Neuronal stem cell (in vitro differentiated cells): Measurements from ENCODE around the gene AQP2.

ENCODE experiments used
- DNase-seq: peaks from one replicate; pipeline ENCODE4 v3.0.0-alpha.2; 2013; ENCODE audit warnings: low spot score
- H2AFZ ChIP-seq: one replicate; pipeline ENCODE4 v1.6.1; 2013; ENCODE audit warnings: mild to moderate bottlenecking, low read length, inconsistent platforms
- H2AK5ac ChIP-seq: 2 replicates; pipeline ENCODE4 v1.6.1; 2013; ENCODE audit warnings: low read depth, mild to moderate bottlenecking, inconsistent platforms, low read length, moderate library complexity, mixed read lengths
- H2BK120ac ChIP-seq: 2 replicates; pipeline ENCODE4 v1.6.1; 2013; ENCODE audit warnings: low read depth, mild to moderate bottlenecking, inconsistent platforms, low read length, moderate library complexity, mixed read lengths
- H2BK12ac ChIP-seq: one replicate; pipeline ENCODE4 v1.6.1; 2013; ENCODE audit warnings: low read length, inconsistent platforms
- H2BK15ac ChIP-seq: 2 replicates; pipeline ENCODE4 v1.6.1; 2013; ENCODE audit warnings: mild to moderate bottlenecking, low read length, inconsistent platforms, mixed read lengths
- H2BK5ac ChIP-seq: one replicate; pipeline ENCODE4 v1.6.1; 2013; ENCODE audit warnings: inconsistent platforms, mild to moderate bottlenecking, low read length, moderate library complexity
- H3K14ac ChIP-seq: one replicate; pipeline ENCODE4 v1.6.1; 2013; ENCODE audit warnings: low read length, inconsistent platforms
- H3K18ac ChIP-seq: 2 replicates; pipeline ENCODE4 v1.6.1; 2013; ENCODE audit warnings: low read length, inconsistent platforms
- H3K23ac ChIP-seq: 2 replicates; pipeline ENCODE4 v1.6.1; 2013; ENCODE audit warnings: low read depth, mild to moderate bottlenecking, mixed read lengths, low read length, inconsistent platforms; ENCODE audit not compliant: poor library complexity
- H3K27ac ChIP-seq: replicated peaks from 3 replicates; pipeline ENCODE4 v1.5.1; 2013; ENCODE audit warnings: low read length, inconsistent platforms
- H3K27me3 ChIP-seq, 3 experiments: 2 replicates each; pipeline ENCODE4 v1.6.1; 2013; ENCODE audit warnings: low read length in 3 of 3, mild to moderate bottlenecking in 2 of 3, inconsistent platforms in 1 of 3, low read depth in 1 of 3, mixed read lengths in 1 of 3, moderate library complexity in 1 of 3; ENCODE audit not compliant: control insufficient read depth in 3 of 3, insufficient read depth in 3 of 3
- H3K36me3 ChIP-seq, 2 donors: replicated peaks in 1 of 2; 2 replicates each; pipeline ENCODE4 v1.6.1; 2013; ENCODE audit warnings: low read length in 2 of 2; ENCODE audit not compliant: control insufficient read depth in 2 of 2, insufficient read depth in 2 of 2
- H3K4ac ChIP-seq: 2 replicates; pipeline ENCODE4 v1.6.1; 2013; ENCODE audit warnings: inconsistent platforms, mild to moderate bottlenecking, low read length, moderate library complexity
- H3K4me1 ChIP-seq, 2 donors: 1 replicate in 1 of 2; 2 replicates in 1 of 2; pipeline ENCODE4 v1.6.1; 2013; ENCODE audit warnings: low read length in 2 of 2, low read depth in 1 of 2; ENCODE audit not compliant: control insufficient read depth in 2 of 2, insufficient read depth in 1 of 2
- H3K4me2 ChIP-seq: one replicate; pipeline ENCODE4 v1.6.1; 2013; ENCODE audit warnings: mild to moderate bottlenecking, low read length, inconsistent platforms; ENCODE audit not compliant: insufficient read depth, poor library complexity, severe bottlenecking
- H3K4me3 ChIP-seq, 2 donors: 2 replicates each; pipeline ENCODE4 v1.5.1; 2013; ENCODE audit warnings: low read length in 2 of 2, mild to moderate bottlenecking in 2 of 2, inconsistent platforms in 1 of 2, moderate library complexity in 1 of 2
- H3K79me1 ChIP-seq: one replicate; pipeline ENCODE4 v1.6.1; 2013; ENCODE audit warnings: low read depth, mild to moderate bottlenecking, inconsistent platforms, low read length, moderate library complexity
- H3K9ac ChIP-seq: one replicate; pipeline ENCODE4 v1.6.1; 2013; ENCODE audit warnings: mild to moderate bottlenecking, low read depth, low read length, inconsistent platforms; ENCODE audit not compliant: poor library complexity
- H3K9me3 ChIP-seq, 2 donors: replicated peaks in 1 of 2; 2 replicates each; pipeline versions ENCODE3 to v1.6.1; 2013; ENCODE audit warnings: low read length in 2 of 2, mild to moderate bottlenecking in 2 of 2, inconsistent platforms in 1 of 2, low read depth in 1 of 2, mixed read lengths in 1 of 2, moderate library complexity in 1 of 2; ENCODE audit not compliant: control insufficient read depth in 2 of 2, insufficient read depth in 1 of 2
- H4K8ac ChIP-seq: one replicate; pipeline ENCODE4 v1.6.1; 2013; ENCODE audit warnings: low read depth, mild to moderate bottlenecking, inconsistent platforms, low read length, moderate library complexity
- H4K91ac ChIP-seq: one replicate; pipeline ENCODE4 v1.6.1; 2013; ENCODE audit warnings: low read length, low read depth, mild to moderate bottlenecking, inconsistent platforms; ENCODE audit not compliant: poor library complexity
- WGBS, 2 donors: extraction: QIAGEN DNeasy Blood & Tissue Kit; methylation state at CpG; one replicate each; pipeline ENCODE4 v1.1.7; 2013; ENCODE audit warnings: missing lambda C conversion rate in 2 of 2, mixed read lengths in 1 of 2; ENCODE audit not compliant: insufficient read length in 2 of 2, insufficient replicate concordance in 1 of 2; ENCODE audit errors: extremely low coverage in 2 of 2; 5-methylcytosine and 5-hydroxymethylcytosine counted together

AQP2 gene

GRCh38 chr12:49949866-49950265 is 671 bp upstream of the AQP2 start:
- no peak overlapping the region for H3K18ac ChIP-seq
- no peak overlapping the region for H2BK120ac ChIP-seq
- no peaks in the 10 kb centered on the region for H3K36me3 ChIP-seq
- no peak overlapping the region for H2AK5ac ChIP-seq
- no peaks in the 10 kb centered on the region for H3K9me3 ChIP-seq
- H4K8ac ChIP-seq, result no peak overlapping the region
- no peak overlapping the region for H4K91ac ChIP-seq
- H2AFZ ChIP-seq, result no peak overlapping the region
- no peak overlapping the region for H3K9ac ChIP-seq
- H3K79me1 ChIP-seq, result no peaks in the 10 kb centered on the region
- no peak overlapping the region for H3K27ac ChIP-seq
- no peak overlapping the region for H3K23ac ChIP-seq
- H2BK12ac ChIP-seq, result no peak overlapping the region
- no peak overlapping the region for H3K4me3 ChIP-seq
- WGBS, 2 donors, result no CpG with 5 or more reads among the region's 3 CpGs
- H3K4me2 ChIP-seq, result no peak overlapping the region
- no peak overlapping the region for H3K4ac ChIP-seq
- DNase-seq, result no peak
- no peak overlapping the region for H3K14ac ChIP-seq
- H2BK15ac ChIP-seq, result no peak overlapping the region
- peaks cover 2 to 3% of the 10 kb centered on the region in 2 donors for H3K4me1 ChIP-seq
- H3K27me3 ChIP-seq, result peaks cover 0 to 55% (median 7%) of the 10 kb centered on the region in 3 experiments
- no peak overlapping the region for H2BK5ac ChIP-seq

- Histone ChIP-seq H3K23ac (no peak overlapping the region), H3K36me3 (no peaks in the 10 kb centered on the region), H3K27me3 (peaks cover 0 to 40% (median 22%) of the 10 kb centered on the region in 3 experiments), H4K91ac (no peak overlapping the region), H2BK12ac (peak overlapping the region; percentile 82), H3K4me1 (peaks cover 0 to 8% of the 10 kb centered on the region in 2 donors), H3K14ac (no peak overlapping the region), H2BK5ac (peak overlapping the region; percentile 76), H4K8ac (no peak overlapping the region), H3K18ac (peak overlapping the region; percentile 41), H3K4me3 (no peak overlapping the region), H3K4ac (no peak overlapping the region), H2BK15ac (no peak overlapping the region), H3K79me1 (no peaks in the 10 kb centered on the region), H3K4me2 (no peak overlapping the region), H2BK120ac (no peak overlapping the region), H3K27ac (no peak overlapping the region), H2AFZ (no peak overlapping the region), H2AK5ac (peak overlapping the region; percentile 83), H3K9me3 (no peaks in the 10 kb centered on the region), H3K9ac (no peak overlapping the region)
- WGBS, 2 donors, result no CpG with 5 or more reads among the region's 14 CpGs
- DNase-seq, result no peak
Observed at GRCh38 chr12:49951411-49952240, 1.1 kb downstream of the AQP2 start.

DNA sequence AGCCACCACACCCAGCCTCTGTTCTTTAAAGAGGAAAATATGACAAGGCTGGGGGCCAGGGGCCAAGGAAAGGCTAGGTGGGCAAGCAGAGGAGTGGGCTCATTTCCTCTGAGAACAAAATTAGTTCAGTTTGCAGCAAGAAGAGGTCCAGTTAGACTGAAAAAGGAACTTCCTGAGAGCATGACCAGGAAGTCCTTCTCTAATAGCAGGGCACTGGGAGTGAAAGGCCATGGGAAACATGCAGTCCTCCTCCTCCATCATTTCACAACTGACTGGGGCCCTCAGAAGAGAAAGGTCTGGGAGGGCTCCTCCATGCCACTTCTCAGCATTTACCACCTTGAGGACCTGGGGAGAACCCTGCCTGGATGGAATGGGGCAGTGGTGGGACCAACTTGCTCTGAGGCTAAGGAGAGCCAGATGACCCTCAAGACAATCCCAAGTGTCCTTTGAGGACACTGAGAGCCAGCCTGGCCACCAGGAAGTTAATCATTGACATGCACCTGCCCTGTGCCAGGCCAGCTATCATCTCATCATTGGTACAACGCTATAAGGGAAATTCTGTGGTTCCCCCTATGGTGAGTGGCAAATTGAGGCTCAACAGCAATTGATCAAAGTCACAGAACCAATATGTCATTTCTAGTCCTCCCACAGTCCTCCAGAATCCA is 2.0 kb downstream of the AQP2 start:
- H2AK5ac ChIP-seq, result no peak overlapping the region
- no peak overlapping the region for H3K9ac ChIP-seq
- no peak overlapping the region for H2BK120ac ChIP-seq
- no peak overlapping the region for H3K14ac ChIP-seq
- DNase-seq, result no peak
- H3K79me1 ChIP-seq, result no peaks in the 10 kb centered on the region
- no peak overlapping the region for H4K8ac ChIP-seq
- no peak overlapping the region for H2BK5ac ChIP-seq
- H2BK12ac ChIP-seq, result no peak overlapping the region
- no peaks in the 10 kb centered on the region for H3K9me3 ChIP-seq
- no peak overlapping the region for H2BK15ac ChIP-seq
- WGBS, 2 donors, result no CpG with 5 or more reads among the region's 1 CpG
- H3K18ac ChIP-seq, result peak overlapping the region; percentile 8
- H3K23ac ChIP-seq, result no peak overlapping the region
- H3K4ac ChIP-seq, result no peak overlapping the region
- no peak overlapping the region for H2AFZ ChIP-seq
- H3K4me2 ChIP-seq, result no peak overlapping the region
- peaks cover 0 to 35% (median 25%) of the 10 kb centered on the region in 3 experiments for H3K27me3 ChIP-seq
- no peak overlapping the region for H3K4me3 ChIP-seq
- H3K4me1 ChIP-seq, result peaks cover 0 to 9% of the 10 kb centered on the region in 2 donors
- no peak overlapping the region for H4K91ac ChIP-seq
- H3K27ac ChIP-seq, result no peak overlapping the region
- no peaks in the 10 kb centered on the region for H3K36me3 ChIP-seq

- no CpG with 5 or more reads among the region's 4 CpGs for WGBS, 2 donors
- Histone ChIP-seq H3K4me1 (peaks cover 0 to 9% of the 10 kb centered on the region in 2 donors), H3K79me1 (no peaks in the 10 kb centered on the region), H3K9me3 (no peaks in the 10 kb centered on the region), H4K91ac (no peak overlapping the region), H3K36me3 (no peaks in the 10 kb centered on the region), H2AK5ac (no peak overlapping the region), H2AFZ (no peak overlapping the region), H3K4me3 (no peak overlapping the region), H3K14ac (no peak overlapping the region), H2BK12ac (no peak overlapping the region), H3K4me2 (no peak overlapping the region), H2BK5ac (no peak overlapping the region), H4K8ac (no peak overlapping the region), H2BK15ac (no peak overlapping the region), H3K27ac (no peak overlapping the region), H3K9ac (no peak overlapping the region), H3K23ac (no peak overlapping the region), H3K4ac (no peak overlapping the region), H3K27me3 (peaks cover 0 to 31% (median 23%) of the 10 kb centered on the region in 3 experiments), H3K18ac (no peak overlapping the region), H2BK120ac (no peak overlapping the region)
- no peak for DNase-seq
Observed at GRCh38 chr12:49953151-49953550, 2.6 kb downstream of the AQP2 start.
